Osteoblast (primary cell): ENCODE results near the gene LRP5. TPM values are rescaled to one million over a fixed set of nuclear protein-coding genes. Genes with fewer than 3 reads are reported as not detected.
"Not testable (repeated sequence)": the region's sequence is repeated elsewhere in the genome, so short reads cannot be mapped to it uniquely, and the experiment has no call there.

Experiments
- DNase-seq: peaks from one replicate; pipeline ENCODE4 v3.0.0; 2011; ENCODE audit warnings: low spot score, mixed read lengths; ENCODE audit not compliant: insufficient read length; ENCODE audit errors: missing footprints
- H2AFZ ChIP-seq: 2 replicates; pipeline ENCODE4 v1.6.0; 2011; ENCODE audit warnings: mild to moderate bottlenecking, low read length
- H3K27ac ChIP-seq: 2 replicates; pipeline ENCODE4 v1.5.1; 2011; ENCODE audit warnings: mild to moderate bottlenecking, low read depth, low read length, moderate library complexity
- H3K27me3 ChIP-seq: 2 replicates; pipeline ENCODE4 v1.6.0; 2012; ENCODE audit warnings: mild to moderate bottlenecking, control low read depth, inconsistent platforms, low read length, moderate library complexity; ENCODE audit not compliant: insufficient read depth
- H3K36me3 ChIP-seq: 2 replicates; pipeline ENCODE4 v1.5.1; 2011; ENCODE audit warnings: mild to moderate bottlenecking, low read length, control low read depth, moderate library complexity; ENCODE audit not compliant: insufficient read depth
- H3K4me1 ChIP-seq: 2 replicates; pipeline ENCODE4 v1.5.1; 2011; ENCODE audit warnings: mild to moderate bottlenecking, low read length, control low read depth, moderate library complexity; ENCODE audit not compliant: insufficient read depth
- H3K4me2 ChIP-seq: 2 replicates; pipeline ENCODE4 v1.6.0; 2011; ENCODE audit warnings: mild to moderate bottlenecking, low read length; ENCODE audit not compliant: insufficient read depth
- H3K4me3 ChIP-seq: fragments of 200-600 bp; sonication (generic); 3 replicates; pipeline ENCODE4 v1.5.1; 2012; ENCODE audit warnings: mild to moderate bottlenecking, low read length, inconsistent platforms; ENCODE audit not compliant: insufficient read depth
- H3K79me2 ChIP-seq: 2 replicates; pipeline ENCODE4 v1.6.0; 2012; ENCODE audit warnings: mild to moderate bottlenecking, low read length, control low read depth, inconsistent platforms; ENCODE audit not compliant: insufficient read depth
- H3K9me3 ChIP-seq: 2 replicates; pipeline ENCODE4 v1.5.1; 2011; ENCODE audit warnings: low read depth, low read length, control low read depth
- H4K20me1 ChIP-seq: 2 replicates; pipeline ENCODE4 v1.6.0; 2012; ENCODE audit warnings: mild to moderate bottlenecking, low read length, control low read depth; ENCODE audit not compliant: insufficient read depth
- CTCF ChIP-seq: IDR thresholded peaks from 2 replicates; pipeline ENCODE4 v1.5.1; 2011; ENCODE audit warnings: mild to moderate bottlenecking, low read depth, low read length, moderate library complexity; ENCODE audit errors: extremely low read depth
- total RNA-seq: library from RNA; depleted of rRNA; stranded (reverse); fragments of >200 nt; gene quantifications from 2 replicates; pipeline ENCODE4 v1.2.3, GENCODE V29; 2012

The LRP5 gene
- total RNA-seq, 1 donor = 16.3 TPM

DNA sequence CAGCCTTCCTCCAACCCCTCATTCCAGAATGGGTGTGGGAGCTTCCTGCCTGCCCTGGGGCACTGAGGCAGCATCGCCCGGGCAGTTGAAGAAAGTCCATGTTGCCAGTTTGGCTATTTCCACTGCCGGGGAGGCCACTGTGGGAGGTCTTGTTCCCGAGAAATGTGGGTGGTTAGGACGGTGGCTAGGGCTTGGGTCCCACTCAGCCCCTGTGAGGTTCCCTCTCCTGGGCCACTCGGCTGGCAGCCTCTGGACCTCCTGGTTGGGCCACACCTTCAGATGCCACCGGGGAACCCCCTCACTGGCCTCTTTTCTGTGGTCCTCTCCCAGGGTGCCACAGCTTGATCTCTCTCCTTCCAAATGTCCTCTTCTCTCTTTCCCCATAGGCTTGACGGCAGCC lies 143.1 kb downstream of the LRP5 start:
- no peak for DNase-seq
- H3K79me2 ChIP-seq = no peaks in the 10 kb centered on the region
- TF ChIP-seq CTCF = no peak
- no peak overlapping the region for H3K4me2 ChIP-seq
- no peak overlapping the region for H3K4me3 ChIP-seq
- H3K4me1 ChIP-seq = no peaks in the 10 kb centered on the region
- H3K9me3 ChIP-seq = no peaks in the 10 kb centered on the region
- peaks cover 6% of the 10 kb centered on the region for H3K27me3 ChIP-seq
- no peaks in the 10 kb centered on the region for H3K36me3 ChIP-seq
- no peak overlapping the region for H3K27ac ChIP-seq
- no peak overlapping the region for H2AFZ ChIP-seq
- H4K20me1 ChIP-seq = no peaks in the 10 kb centered on the region

- Histone ChIP-seq H3K4me2 (no peak overlapping the region), H3K36me3 (no peaks in the 10 kb centered on the region), H3K4me3 (no peak overlapping the region), H3K9me3 (no peaks in the 10 kb centered on the region), H3K4me1 (peaks cover 9% of the 10 kb centered on the region), H3K27ac (no peak overlapping the region), H3K79me2 (peaks cover 18% of the 10 kb centered on the region), H4K20me1 (peaks cover 10% of the 10 kb centered on the region), H3K27me3 (peaks cover 6% of the 10 kb centered on the region), H2AFZ (no peak overlapping the region)
- TF ChIP-seq CTCF = no peak
- DNase-seq = no peak
These were observed 145.0 kb downstream of the LRP5 start for GRCh38 chr11:68457216-68457897.

- no peak for DNase-seq
- no peak overlapping the region for H3K4me3 ChIP-seq
- peaks cover 14% of the 10 kb centered on the region for H3K4me1 ChIP-seq
- H3K36me3 ChIP-seq = no peaks in the 10 kb centered on the region
- H4K20me1 ChIP-seq = peaks cover 15% of the 10 kb centered on the region
- TF ChIP-seq CTCF = no peak
- no peak overlapping the region for H3K4me2 ChIP-seq
- H3K27ac ChIP-seq = no peak overlapping the region
- no peaks in the 10 kb centered on the region for H3K9me3 ChIP-seq
- peaks cover 23% of the 10 kb centered on the region for H3K79me2 ChIP-seq
- H3K27me3 ChIP-seq = peaks cover 6% of the 10 kb centered on the region
- no peak overlapping the region for H2AFZ ChIP-seq
These were observed 145.5 kb downstream of the LRP5 start for GRCh38 chr11:68457898-68458249.

DNA sequence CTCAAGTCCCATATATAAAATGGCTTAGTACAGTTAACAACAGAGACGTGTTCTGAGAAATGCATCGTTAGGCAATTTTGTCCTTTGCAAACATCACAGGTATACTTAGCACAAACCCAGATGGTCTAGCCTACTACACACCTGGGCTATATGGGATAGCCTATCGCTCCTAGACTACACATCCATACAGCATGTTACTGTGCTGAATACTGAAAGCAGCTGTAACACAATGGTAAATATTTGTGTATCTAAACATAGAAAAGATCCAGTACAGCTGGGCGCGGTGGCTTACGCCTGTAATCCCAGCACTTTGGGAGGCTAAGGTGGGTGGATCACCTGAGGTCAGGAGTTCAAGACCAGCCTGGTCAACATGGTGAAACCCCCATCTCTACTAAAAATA lies 145.9 kb downstream of the LRP5 start:
- Histone ChIP-seq H4K20me1 (peaks cover 19% of the 10 kb centered on the region), H3K79me2 (peaks cover 28% of the 10 kb centered on the region), H3K4me1 (peaks cover 15% of the 10 kb centered on the region)
- H3K27me3 ChIP-seq, H3K27ac ChIP-seq, H3K4me3 ChIP-seq, H3K4me2 ChIP-seq, H3K9me3 ChIP-seq, H3K36me3 ChIP-seq, DNase-seq, H2AFZ ChIP-seq: not testable (repeated sequence)
